ENCODE measurements around the gene SATB2.

SATB2 gene

GRCh38 chr2:199457147-199458008 lies at the start of gene SATB2:
TSS of gene SATB2 (minus strand) at chr2:199457939. CDS start at chr2:199456037, 1,902 bp downstream.
- H3K9me3 Mint-ChIP-seq: no peaks in the 10 kb centered on the region
- no peak within 1 kb of the TSS for H3K27ac Mint-ChIP-seq
- ATAC-seq: peak; percentile 41
- peak within 1 kb of the TSS; percentile 58 for H3K4me3 Mint-ChIP-seq
- peak; percentile 29 for DNase-seq
- H3K4me1 Mint-ChIP-seq: peaks cover 31% of the 10 kb centered on the region
- peaks cover 2% of the 10 kb centered on the region for H3K36me3 Mint-ChIP-seq (ENCODE audit: low read depth)
- H3K27me3 Mint-ChIP-seq: peaks cover 62% of the 10 kb centered on the region

DNA sequence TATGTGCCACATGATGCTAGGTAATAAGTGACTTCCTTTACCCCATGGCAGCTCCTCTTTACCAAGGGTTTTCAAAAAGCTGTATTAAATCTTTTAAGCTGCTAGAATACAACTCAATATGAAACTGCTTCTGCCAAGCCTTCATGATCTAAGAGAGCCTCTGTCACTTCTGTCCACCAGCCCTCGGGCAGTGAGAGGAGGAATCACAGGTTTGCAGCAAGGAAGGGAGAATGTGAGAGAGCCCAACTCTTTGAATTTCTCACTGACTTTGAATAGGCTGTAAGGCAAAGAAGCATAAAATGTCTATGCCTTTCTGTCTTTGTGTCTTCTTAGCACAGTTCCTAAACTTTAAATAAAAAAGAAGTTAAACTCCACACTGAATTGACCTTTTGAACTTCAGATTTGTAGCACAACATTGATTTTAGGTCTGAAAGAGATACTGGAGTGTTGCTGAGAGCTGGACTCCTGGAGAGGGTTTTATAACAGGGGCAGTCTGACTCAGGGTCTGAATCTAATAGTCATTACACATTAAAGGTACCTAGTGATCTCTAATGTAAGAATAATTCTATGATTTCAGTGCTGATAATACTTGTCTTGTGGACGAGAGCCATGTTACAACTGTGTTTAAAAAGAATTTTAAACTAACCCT lies 48.1 kb upstream of the SATB2 start:
- peaks cover 8% of the 10 kb centered on the region for H3K27me3 Mint-ChIP-seq
- no peak overlapping the region for H3K27ac Mint-ChIP-seq
- no peak for ATAC-seq
- no peaks in the 10 kb centered on the region for H3K9me3 Mint-ChIP-seq
- H3K4me1 Mint-ChIP-seq: no peaks in the 10 kb centered on the region
- no peaks in the 10 kb centered on the region for H3K36me3 Mint-ChIP-seq (ENCODE audit: low read depth)
- no peak for DNase-seq
- H3K4me3 Mint-ChIP-seq: no peak overlapping the region

GRCh38 chr2:199503148-199503547 lies 45.4 kb upstream of the SATB2 start:
- Mint-ChIP-seq H3K9me3 (no peaks in the 10 kb centered on the region), H3K27me3 (peaks cover 13% of the 10 kb centered on the region), H3K4me1 (no peaks in the 10 kb centered on the region), H3K36me3 (ENCODE audit: low read depth) (no peaks in the 10 kb centered on the region), H3K27ac (no peak overlapping the region), H3K4me3 (no peak overlapping the region)
- DNase-seq (no peak), ATAC-seq (no peak)

GRCh38 chr2:199499005-199499404 lies 41.3 kb upstream of the SATB2 start:
- no peak for ATAC-seq
- Mint-ChIP-seq H3K36me3 (ENCODE audit: low read depth) (no peaks in the 10 kb centered on the region), H3K4me1 (no peaks in the 10 kb centered on the region), H3K4me3 (no peak overlapping the region), H3K9me3 (no peaks in the 10 kb centered on the region), H3K27ac (no peak overlapping the region), H3K27me3 (peaks cover 18% of the 10 kb centered on the region)
- DNase-seq: no peak

DNA sequence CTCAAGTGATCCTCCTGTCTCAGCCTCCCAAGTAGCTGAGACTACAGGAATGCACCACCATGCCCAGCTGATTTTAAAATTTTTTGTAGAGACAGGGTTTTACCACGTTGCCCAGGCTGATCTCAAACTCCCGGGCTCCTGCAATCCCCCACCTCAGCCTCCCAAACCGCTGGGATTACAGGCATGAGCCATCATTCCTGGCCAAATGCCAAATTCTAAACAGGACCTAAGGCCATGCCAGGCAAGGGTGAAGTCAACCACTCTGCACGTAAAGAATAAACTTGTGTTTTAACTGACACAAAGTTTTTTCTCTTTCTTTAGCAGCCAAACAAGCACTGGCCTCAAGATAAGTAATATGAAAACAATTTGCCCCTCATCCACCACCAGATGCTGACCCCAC lies 37.4 kb upstream of the SATB2 start:
- Mint-ChIP-seq H3K36me3 (ENCODE audit: low read depth) (no peaks in the 10 kb centered on the region), H3K4me1 (no peaks in the 10 kb centered on the region), H3K9me3 (no peaks in the 10 kb centered on the region), H3K27me3 (peaks cover 18% of the 10 kb centered on the region), H3K27ac (no peak overlapping the region), H3K4me3 (no peak overlapping the region)
- DNase-seq (no peak), ATAC-seq (no peak)

- H3K9me3 Mint-ChIP-seq: no peaks in the 10 kb centered on the region
- H3K4me3 Mint-ChIP-seq: no peak overlapping the region
Measured at GRCh38 chr2:199490049-199490448, 32.3 kb upstream of the SATB2 start.

DNA sequence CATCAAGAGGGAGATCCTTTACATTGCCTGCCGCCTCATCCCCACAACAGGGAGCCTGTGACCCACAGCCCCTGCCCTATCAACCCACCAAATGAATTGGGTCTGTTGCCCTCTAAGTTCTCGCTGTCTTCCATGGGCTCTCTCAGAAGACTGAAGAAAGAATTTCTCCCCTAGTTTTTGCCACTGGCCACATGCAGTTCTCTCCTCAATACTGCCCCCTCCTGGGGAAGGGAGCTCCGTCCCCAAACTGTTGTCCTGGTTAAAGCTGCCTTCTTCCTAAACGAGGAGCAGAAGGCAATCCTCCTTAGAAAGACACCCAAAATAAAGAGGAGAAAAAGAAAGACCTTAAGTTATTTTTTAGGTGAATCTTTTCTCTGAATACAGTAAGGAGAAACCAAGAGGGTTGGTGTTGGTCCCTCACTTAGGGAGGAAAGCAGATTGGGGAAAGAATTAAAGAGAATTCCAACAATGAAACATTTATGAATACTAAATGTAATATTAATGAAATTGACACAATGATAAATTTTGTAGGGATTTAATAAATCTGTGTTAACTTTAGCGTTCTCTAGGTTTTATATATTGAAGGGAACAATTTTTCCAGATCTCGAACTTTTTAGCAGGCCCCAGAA lies 31.1 kb upstream of the SATB2 start:
- Mint-ChIP-seq H3K4me3 (no peak overlapping the region), H3K9me3 (no peaks in the 10 kb centered on the region), H3K36me3 (ENCODE audit: low read depth) (no peaks in the 10 kb centered on the region), H3K4me1 (no peaks in the 10 kb centered on the region), H3K27me3 (peaks cover 21% of the 10 kb centered on the region), H3K27ac (no peak overlapping the region)
- ATAC-seq (no peak), DNase-seq (peak; percentile 38)

More at GRCh38 chr2:199490049-199490448, 32.3 kb upstream of the SATB2 start:
- Mint-ChIP-seq H3K4me1 (no peaks in the 10 kb centered on the region), H3K27me3 (peaks cover 13% of the 10 kb centered on the region), H3K36me3 (ENCODE audit: low read depth) (no peaks in the 10 kb centered on the region), H3K27ac (no peak overlapping the region)
- no peak for ATAC-seq
- no peak for DNase-seq

DNA sequence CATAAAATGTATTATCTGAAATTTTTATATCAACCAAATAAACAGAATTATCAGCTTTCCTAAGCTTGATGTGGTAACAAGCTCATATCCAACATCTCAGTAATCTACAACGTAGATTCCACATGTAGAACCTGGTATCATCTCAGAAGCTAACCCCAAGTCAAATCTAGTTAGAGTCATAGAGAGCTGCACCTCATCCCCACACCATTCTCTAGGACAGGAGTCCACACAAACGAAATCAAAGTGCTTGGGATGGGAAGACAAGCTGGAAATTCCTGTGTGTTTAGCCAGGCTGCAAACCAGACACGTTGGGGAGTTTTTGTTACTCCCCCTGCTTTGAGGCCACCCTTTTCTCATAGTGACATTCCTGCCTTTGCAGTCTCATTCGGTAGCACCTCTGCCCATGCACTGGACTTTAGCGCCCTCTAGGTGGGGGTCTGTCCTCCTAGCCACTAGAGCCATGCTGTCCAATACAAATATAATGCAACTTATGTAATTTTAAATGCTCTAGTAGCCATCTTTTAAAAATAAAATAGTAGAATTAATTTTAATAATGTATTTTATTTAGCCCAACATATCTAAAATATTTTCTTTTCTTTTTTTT lies 28.1 kb upstream of the SATB2 start:
- DNase-seq (peak; percentile 38), ATAC-seq (no peak)
- H3K27me3 Mint-ChIP-seq: peaks cover 30% of the 10 kb centered on the region
- H3K36me3 Mint-ChIP-seq (ENCODE audit: low read depth): no peaks in the 10 kb centered on the region
- no peaks in the 10 kb centered on the region for H3K4me1 Mint-ChIP-seq
- H3K27ac Mint-ChIP-seq: no peak overlapping the region
- no peak overlapping the region for H3K4me3 Mint-ChIP-seq
- no peaks in the 10 kb centered on the region for H3K9me3 Mint-ChIP-seq

DNA sequence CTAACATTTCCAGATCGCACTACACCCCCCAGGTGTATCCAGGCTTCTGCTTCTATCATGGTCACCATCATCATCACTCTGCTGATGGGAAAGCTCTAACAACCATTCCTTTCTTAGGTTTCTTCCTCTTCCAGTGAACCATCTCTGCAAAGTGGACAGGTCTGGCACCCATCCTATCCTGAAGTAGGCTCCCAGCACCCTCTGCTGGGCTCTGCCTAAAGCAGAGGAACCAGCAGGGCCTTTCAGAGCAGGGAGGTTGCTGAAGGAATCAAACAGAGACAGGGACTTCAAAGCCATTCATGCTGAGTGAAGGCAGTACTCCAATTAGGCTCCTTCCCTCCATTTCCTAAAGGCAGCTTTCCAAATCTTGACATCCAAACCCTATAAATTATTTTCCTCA lies 27.2 kb upstream of the SATB2 start:
- H3K4me3 Mint-ChIP-seq: no peak overlapping the region
- H3K4me1 Mint-ChIP-seq: no peaks in the 10 kb centered on the region
- H3K9me3 Mint-ChIP-seq: no peaks in the 10 kb centered on the region
- H3K27ac Mint-ChIP-seq: no peak overlapping the region
- DNase-seq (no peak), ATAC-seq (no peak)
- peaks cover 30% of the 10 kb centered on the region for H3K27me3 Mint-ChIP-seq
- no peaks in the 10 kb centered on the region for H3K36me3 Mint-ChIP-seq (ENCODE audit: low read depth)

DNA sequence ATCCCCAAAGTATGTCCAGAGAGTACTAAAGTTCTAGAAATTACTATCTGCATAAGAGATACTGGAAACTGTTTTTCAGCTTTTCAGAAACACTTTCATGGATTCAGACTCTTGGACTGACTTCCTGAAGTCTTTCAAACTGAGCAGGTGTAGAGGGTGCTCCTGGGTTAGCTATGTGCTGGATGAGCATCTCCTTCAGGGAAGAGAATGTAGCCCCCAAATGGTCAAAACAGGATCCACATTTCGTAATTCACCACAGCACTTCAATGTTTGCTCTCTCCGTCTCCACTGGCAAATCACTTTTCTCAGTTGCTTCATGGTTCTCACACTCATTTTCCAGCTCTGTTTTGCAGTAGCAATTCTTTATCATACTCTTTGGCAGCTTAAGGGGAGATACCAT lies 23.2 kb upstream of the SATB2 start:
- ATAC-seq: no peak
- Mint-ChIP-seq H3K4me1 (no peaks in the 10 kb centered on the region), H3K4me3 (no peak overlapping the region), H3K36me3 (ENCODE audit: low read depth) (no peaks in the 10 kb centered on the region), H3K27me3 (peaks cover 26% of the 10 kb centered on the region), H3K27ac (no peak overlapping the region), H3K9me3 (no peaks in the 10 kb centered on the region)
- no peak for DNase-seq

- no peak for ATAC-seq
- peaks cover 44% of the 10 kb centered on the region for H3K27me3 Mint-ChIP-seq
Measured at GRCh38 chr2:199477277-199477834, 19.6 kb upstream of the SATB2 start.

DNA sequence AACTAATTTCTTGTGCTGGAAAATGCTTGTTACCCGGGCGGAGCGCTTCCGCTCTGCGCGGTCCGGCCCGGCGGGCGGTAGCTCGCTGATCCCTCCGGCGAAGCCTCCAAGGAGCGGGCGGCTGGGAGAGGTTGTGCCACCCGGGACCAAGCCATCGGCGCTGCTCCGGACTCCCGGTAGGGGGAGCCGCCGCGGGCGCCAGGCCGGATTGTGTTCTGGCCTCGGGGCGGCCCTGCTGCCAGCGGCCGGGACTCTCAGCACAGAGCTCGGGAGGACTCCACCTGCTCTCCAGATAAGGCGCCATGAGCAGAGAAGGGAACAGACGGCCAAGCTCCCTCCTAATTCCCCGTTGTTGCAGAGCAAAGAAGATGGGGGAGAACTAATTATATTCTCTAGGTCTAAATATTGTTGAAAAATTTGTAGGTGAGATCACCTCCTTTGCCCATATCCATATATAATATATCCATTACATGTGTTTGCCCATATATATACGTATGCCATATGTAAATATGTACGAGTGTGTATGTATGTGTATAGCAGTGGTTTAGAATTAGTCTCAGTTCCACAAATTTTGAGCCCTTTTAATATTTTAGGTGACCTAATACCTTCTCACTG lies 13.8 kb upstream of the SATB2 start:
- H3K4me1 Mint-ChIP-seq: peaks cover 2% of the 10 kb centered on the region
- no peaks in the 10 kb centered on the region for H3K36me3 Mint-ChIP-seq (ENCODE audit: low read depth)
- ATAC-seq (peak; percentile 60), DNase-seq (peak; percentile 49)
- no peak overlapping the region for H3K27ac Mint-ChIP-seq
- no peaks in the 10 kb centered on the region for H3K9me3 Mint-ChIP-seq
- peaks cover 86% of the 10 kb centered on the region for H3K27me3 Mint-ChIP-seq
- no peak overlapping the region for H3K4me3 Mint-ChIP-seq

More at GRCh38 chr2:199477277-199477834, 19.6 kb upstream of the SATB2 start:
- no peak for DNase-seq
- Mint-ChIP-seq H3K36me3 (ENCODE audit: low read depth) (no peaks in the 10 kb centered on the region), H3K4me3 (no peak overlapping the region), H3K4me1 (no peaks in the 10 kb centered on the region), H3K9me3 (no peaks in the 10 kb centered on the region), H3K27ac (no peak overlapping the region)

- Mint-ChIP-seq H3K27ac (no peak overlapping the region), H3K9me3 (no peaks in the 10 kb centered on the region), H3K4me1 (peaks cover 2% of the 10 kb centered on the region), H3K4me3 (no peak overlapping the region), H3K36me3 (ENCODE audit: low read depth) (no peaks in the 10 kb centered on the region), H3K27me3 (peaks cover 89% of the 10 kb centered on the region)
- DNase-seq (no peak), ATAC-seq (no peak)
Measured at GRCh38 chr2:199470672-199471442, 13.1 kb upstream of the SATB2 start.
